ENCODE results near the gene PANK2. TPM values are rescaled to one million over a fixed set of nuclear protein-coding genes. Genes with fewer than 3 reads are reported as not detected.

Gene PANK2
- total and polyA plus RNA-seq, 2 of the 8 experiments (the other 6 are each of a cell fraction or from before 2014, with no cell fraction given) = 17.1 to 57.5 TPM

DNA sequence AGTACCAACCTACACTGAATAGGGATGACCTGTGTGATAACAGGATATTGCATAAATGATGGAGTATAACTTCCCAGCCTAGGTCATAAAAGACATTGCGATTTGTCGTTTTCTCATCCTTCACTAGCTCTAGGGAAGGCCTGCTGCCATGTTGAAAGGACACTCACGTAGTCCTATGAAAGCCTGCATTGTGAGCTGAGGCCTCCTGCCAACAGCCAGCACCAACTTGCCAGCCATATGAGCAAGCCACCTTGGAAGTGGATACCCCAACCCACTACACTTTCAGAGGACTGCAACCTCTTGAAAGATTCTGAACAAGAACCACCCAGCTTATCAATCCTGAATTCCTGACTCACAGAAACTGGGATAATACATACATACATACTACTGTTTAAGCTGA lies 3.5 kb upstream of the PANK2 start:
- Histone ChIP-seq H4K5ac (ENCODE audit: insufficient read length, low read depth, low read length) (no peak overlapping the region), H3K4me2 (ENCODE audit: insufficient read depth in 1 of 2, low read depth in 2 of 2, low read length in 2 of 2) (no peak overlapping the region), H3K79me2 (ENCODE audit: control insufficient read depth in 1 of 2, insufficient read depth in 2 of 2, low read length in 2 of 2) (peaks cover 18 to 26% of the 10 kb centered on the region in 2 experiments), H3K4me3 (ENCODE audit: extremely low read depth in 1 of 4, insufficient read depth in 2 of 4, low read depth in 3 of 4, low read length in 4 of 4) (no peak overlapping the region), H2AK5ac (ENCODE audit: low read depth, low read length) (no peak overlapping the region), H3K23me2 (ENCODE audit: low read depth, low read length) (peaks cover 5% of the 10 kb centered on the region; the same call in 1 of the 2 replicates), H2BK15ac (ENCODE audit: low read length) (no peak overlapping the region), H3K9ac (replicated peaks in 1 of 4; ENCODE audit: extremely low read depth in 1 of 4, low read depth in 3 of 4, low read length in 3 of 4) (no peak overlapping the region), H3K4ac (replicated peaks; ENCODE audit: insufficient read length, low read depth, low read length) (no peak overlapping the region), H4K8ac (ENCODE audit: extremely low read depth, insufficient read depth, low read length) (no peak overlapping the region), H2BK20ac (ENCODE audit: low read length) (no peak overlapping the region), H3K9me3 (ENCODE audit: insufficient read depth in 2 of 2, low read depth in 1 of 2, low read length in 1 of 2) (no peaks in the 10 kb centered on the region), H3K27ac (ENCODE audit: low read depth, low read length) (no peak overlapping the region), H4K20me1 (replicated peaks in 1 of 2; ENCODE audit: control insufficient read depth in 1 of 2, insufficient read depth in 2 of 2, low read length in 2 of 2) (peaks cover 0 to 6% of the 10 kb centered on the region in 2 experiments), H2BK12ac (ENCODE audit: low read depth, low read length) (no peak overlapping the region), H2AFZ (ENCODE audit: low read length) (no peak overlapping the region), H4K91ac (replicated peaks; ENCODE audit: insufficient read length, low read length) (no peak overlapping the region), H3K23ac (ENCODE audit: insufficient read length) (no peak overlapping the region), H3K36me3 (ENCODE audit: control insufficient read depth in 2 of 4, insufficient read depth in 4 of 4, low read length in 3 of 4) (no peaks in the 10 kb centered on the region), H2BK120ac (replicated peaks; ENCODE audit: low read depth, low read length) (no peak overlapping the region), H3K27me3 (replicated peaks in 1 of 4; ENCODE audit: control insufficient read depth in 3 of 4, extremely low read depth in 1 of 4, insufficient read depth in 3 of 4, low read length in 3 of 4) (no peaks in the 10 kb centered on the region; a peak in 1 of 7 replicates), H3K56ac (replicated peaks; ENCODE audit: insufficient read length, low read depth, low read length) (no peak overlapping the region), H2BK5ac (ENCODE audit: low read depth, low read length) (no peak overlapping the region), H3K4me1 (replicated peaks in 1 of 4; ENCODE audit: control insufficient read depth in 3 of 4, insufficient read depth in 4 of 4, low read length in 3 of 4) (peaks cover 0 to 8% (median 4%) of the 10 kb centered on the region in 4 experiments; a peak in 3 of 7 replicates), H3K14ac (ENCODE audit: insufficient read length) (no peak overlapping the region), H3K79me1 (ENCODE audit: low read depth, low read length) (peaks cover 4% of the 10 kb centered on the region), H3K18ac (ENCODE audit: extremely low read depth, low read length) (no peak overlapping the region)
- WGBS, 2 experiments (ENCODE audit: extremely low coverage in 1 of 2, insufficient coverage in 1 of 2, insufficient read length in 1 of 2, insufficient replicate concordance in 2 of 2, low coverage in 1 of 2, low lambda C conversion rate in 2 of 2, missing lambda C conversion rate in 1 of 2) = 85% methylated on average over 3 of the region's 3 CpGs; no CpG with 5 or more reads in 1 of the 2 experiments
- no peak for DNase-seq (ENCODE audit: low read depth in 1 of 2, low spot score in 2 of 2)
- no peak for FAIRE-seq
- ChIA-PET POLR2A (ENCODE audit: partially characterized antibody) (interaction anchor here (0.6 to 1.2 kb wide), 3 partner anchors 17 to 1478 kb away, joined by 4 to 7 read pairs (median 4); no protein-coding TSS in a partner anchor), CTCF (ENCODE audit: partially characterized antibody) (interaction anchor here (0.7 to 1.9 kb wide), 6 partner anchors 9 to 252 kb away, joined by 3 to 12 read pairs (median 3); no protein-coding TSS in a partner anchor)
- TF ChIP-seq SRF (IDR thresholded peaks at IDR 0.05; ENCODE audit: low read depth, low read length) (no peak), ASH2L (IDR thresholded peaks at IDR 0.05; ENCODE audit: low read length) (no peak), YY1 (IDR thresholded peaks at IDR 0.05; ENCODE audit: low read depth, low read length) (no peak), TAF7 (optimal IDR thresholded peaks at IDR 0.05; ENCODE audit: borderline replicate concordance, low read depth, low read length) (no peak), KDM4A (IDR thresholded peaks at IDR 0.05; ENCODE audit: low read depth, low read length, severe bottlenecking) (no peak), TBP (IDR thresholded peaks at IDR 0.05; ENCODE audit: low read depth, low read length) (no peak), TAF1 (IDR thresholded peaks at IDR 0.05; ENCODE audit: low read depth, low read length) (no peak), HDAC2 (IDR thresholded peaks at IDR 0.05; ENCODE audit: borderline replicate concordance in 1 of 2, low read depth in 2 of 2, low read length in 2 of 2) (no peak), GABPA (IDR thresholded peaks at IDR 0.05; ENCODE audit: borderline replicate concordance, insufficient read depth, low read length) (no peak), EZH2 (IDR thresholded peaks at IDR 0.05; ENCODE audit: low read depth, low read length, severe bottlenecking) (no peak), NANOG (IDR thresholded peaks at IDR 0.05; ENCODE audit: insufficient read depth, low read depth, low read length, poor library complexity, severe bottlenecking) (no peak), MAFK (IDR thresholded peaks at IDR 0.05; ENCODE audit: low read depth, low read length) (no peak), SP1 (IDR thresholded peaks at IDR 0.05; ENCODE audit: low read depth, low read length) (no peak), SIX5 (IDR thresholded peaks at IDR 0.05; ENCODE audit: low read depth, low read length) (no peak)
